Stomach (tissue), 9 donors: ENCODE results near the gene ADAM8. TPM values are rescaled to one million over a fixed set of nuclear protein-coding genes. Genes with fewer than 3 reads are reported as not detected.
"Not testable (repeated sequence)": the region's sequence is repeated elsewhere in the genome, so short reads cannot be mapped to it uniquely, and the experiment has no call there.

Experiments used
- DNase-seq, 2 donors: peaks; one replicate each; pipeline versions ENCODE4 v3.0.0 to v3.0.0-alpha.2; 2013 to 2019
- H3K27ac ChIP-seq, 5 donors: fragments of 200-600 bp in 4 of 5; sonication (generic) in 4 of 5; one replicate each; pipeline ENCODE4 v1.5.1; 2013 to 2019; ENCODE audit warnings: mild to moderate bottlenecking in 1 of 5, moderate library complexity in 1 of 5
- H3K27me3 ChIP-seq, 3 donors: fragments of 200-600 bp; sonication (generic); one replicate each; pipeline ENCODE4 v1.5.1; 2017 to 2019; ENCODE audit warnings: mixed run types in 1 of 3
- H3K36me3 ChIP-seq, 4 donors: fragments of 200-600 bp; sonication (generic); 1 replicate in 3 of 4; 2 replicates in 1 of 4; pipeline ENCODE4 v1.5.1; 2016 to 2019
- H3K4me1 ChIP-seq, 4 donors: fragments of 200-600 bp; sonication (generic); one replicate each; pipeline ENCODE4 v1.5.1; 2016 to 2019
- H3K4me3 ChIP-seq, 4 donors: fragments of 200-600 bp; sonication (generic) in 3 of 4; one replicate each; pipeline ENCODE4 v1.5.1; 2016 to 2019; ENCODE audit warnings: mild to moderate bottlenecking in 1 of 4
- H3K9me3 ChIP-seq, 4 donors: fragments of 200-600 bp; sonication (generic); one replicate each; pipeline ENCODE4 v1.5.1; 2016 to 2019
- EP300 ChIP-seq: sonication (generic); formaldehyde crosslinking; IDR thresholded peaks from one replicate; pipeline ENCODE4 v1.6.1; 2017; ENCODE audit warnings: antibody characterized with exemption
- POLR2A ChIP-seq, 4 donors: fragments of 450-650 bp; IDR thresholded peaks; one replicate each; pipeline ENCODE4 v1.6.1; 2016; ENCODE audit warnings: antibody characterized with exemption in 4 of 4, control low read depth in 2 of 4, mild to moderate bottlenecking in 1 of 4, moderate library complexity in 1 of 4
- POLR2AphosphoS5 ChIP-seq, 3 donors: sonication (generic); formaldehyde crosslinking; IDR thresholded peaks; one replicate each; pipeline ENCODE4 v1.6.1; 2016; ENCODE audit warnings: antibody characterized with exemption in 3 of 3
- WGBS, 5 donors: extraction: QIAGEN DNeasy Blood & Tissue Kit in 3 of 5; methylation state at CpG; one replicate each; pipeline versions ENCODE4 v1.1.5 to v1.1.7; 2013 to 2018; 5-methylcytosine and 5-hydroxymethylcytosine counted together
- intact Hi-C: fragments of 100-400 bp; cut with DNase I; formaldehyde crosslinking; loops from one replicate; pipeline ENCODE4 v1.15.1; 2023; ENCODE audit warnings: low total_unique reads
- polyA plus RNA-seq, 3 donors: library from polyadenylated mRNA; stranded (reverse); fragments of 200-250 nt; gene quantifications; one replicate each; pipeline ENCODE4 v1.2.3, GENCODE V29; 2013
- total RNA-seq, 5 donors: library from RNA; depleted of rRNA; stranded (reverse); fragments of >200 nt; gene quantifications; one replicate each; pipeline versions ENCODE4 v1.1.0 to v1.2.3, GENCODE V29; 2014 to 2016
- TF ChIP-seq, protein P1 (sequence below), 7 experiments: fragments of 450-650 bp in 4 of 7; fragments of 200-600 bp in 3 of 7; sonication (generic) in 3 of 7; IDR thresholded peaks; one replicate each; pipeline ENCODE4 v1.5.1; 2016 to 2019; ENCODE audit warnings: antibody characterized with exemption in 7 of 7, control low read depth in 2 of 7, mild to moderate bottlenecking in 1 of 7
- donor health status: healthy with polysubstance abuse.
- donor health status: Bipolar disorder and iron deficiency.
- donor health status: healthy.

The ADAM8 gene
- total and polyA plus RNA-seq, 8 donors, result 1.8 to 50.8 (median 4.4) TPM; not detected in 1

GRCh38 chr10:133268532-133268931 lies 8.1 kb downstream of the ADAM8 start:
- peaks cover 3 to 68% (median 47%) of the 10 kb centered on the region in 4 donors for H3K36me3 ChIP-seq
- TF ChIP-seq EP300 (no peak), POLR2AphosphoS5 (IDR thresholded peaks at IDR 0.05) (no peak)
- TF ChIP-seq, protein P1, sequence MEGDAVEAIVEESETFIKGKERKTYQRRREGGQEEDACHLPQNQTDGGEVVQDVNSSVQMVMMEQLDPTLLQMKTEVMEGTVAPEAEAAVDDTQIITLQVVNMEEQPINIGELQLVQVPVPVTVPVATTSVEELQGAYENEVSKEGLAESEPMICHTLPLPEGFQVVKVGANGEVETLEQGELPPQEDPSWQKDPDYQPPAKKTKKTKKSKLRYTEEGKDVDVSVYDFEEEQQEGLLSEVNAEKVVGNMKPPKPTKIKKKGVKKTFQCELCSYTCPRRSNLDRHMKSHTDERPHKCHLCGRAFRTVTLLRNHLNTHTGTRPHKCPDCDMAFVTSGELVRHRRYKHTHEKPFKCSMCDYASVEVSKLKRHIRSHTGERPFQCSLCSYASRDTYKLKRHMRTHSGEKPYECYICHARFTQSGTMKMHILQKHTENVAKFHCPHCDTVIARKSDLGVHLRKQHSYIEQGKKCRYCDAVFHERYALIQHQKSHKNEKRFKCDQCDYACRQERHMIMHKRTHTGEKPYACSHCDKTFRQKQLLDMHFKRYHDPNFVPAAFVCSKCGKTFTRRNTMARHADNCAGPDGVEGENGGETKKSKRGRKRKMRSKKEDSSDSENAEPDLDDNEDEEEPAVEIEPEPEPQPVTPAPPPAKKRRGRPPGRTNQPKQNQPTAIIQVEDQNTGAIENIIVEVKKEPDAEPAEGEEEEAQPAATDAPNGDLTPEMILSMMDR (IDR thresholded peaks at IDR 0.05), result no peak

GRCh38 chr10:133267829-133268228 lies 8.8 kb downstream of the ADAM8 start:
- Histone ChIP-seq H3K27me3 (no peaks in the 10 kb centered on the region), H3K27ac (no peak overlapping the region), H3K4me3 (no peak overlapping the region), H3K4me1 (peaks cover 0 to 23% (median 11%) of the 10 kb centered on the region in 4 donors), H3K36me3 (peaks cover 3 to 61% (median 41%) of the 10 kb centered on the region in 4 donors), H3K9me3 (no peaks in the 10 kb centered on the region)
- 87 to 92% (median 89%) methylated on average over 19 to 22 of the region's 22 CpGs for WGBS, 5 donors
- DNase-seq, result no peak
- TF ChIP-seq POLR2AphosphoS5 (IDR thresholded peaks at IDR 0.05) (no peak), POLR2A (IDR thresholded peaks at IDR 0.05) (no peak), EP300 (no peak)
- TF ChIP-seq, protein P1 (IDR thresholded peaks at IDR 0.05), result no peak
- intact Hi-C loops, result no loop called here

More at GRCh38 chr10:133268532-133268931, 8.1 kb downstream of the ADAM8 start:
- WGBS, 5 donors, result 90 to 95% (median 94%) methylated on average over 12 to 22 of the region's 22 CpGs
- Histone ChIP-seq H3K9me3 (no peaks in the 10 kb centered on the region), H3K4me1 (peaks cover 0 to 19% (median 7%) of the 10 kb centered on the region in 4 donors), H3K27me3 (peaks cover 0 to under 1% (median 0%) of the 10 kb centered on the region in 3 donors), H3K27ac (no peak overlapping the region), H3K4me3 (no peak overlapping the region)
- no peak for DNase-seq
- intact Hi-C loops, result no loop called here

DNA sequence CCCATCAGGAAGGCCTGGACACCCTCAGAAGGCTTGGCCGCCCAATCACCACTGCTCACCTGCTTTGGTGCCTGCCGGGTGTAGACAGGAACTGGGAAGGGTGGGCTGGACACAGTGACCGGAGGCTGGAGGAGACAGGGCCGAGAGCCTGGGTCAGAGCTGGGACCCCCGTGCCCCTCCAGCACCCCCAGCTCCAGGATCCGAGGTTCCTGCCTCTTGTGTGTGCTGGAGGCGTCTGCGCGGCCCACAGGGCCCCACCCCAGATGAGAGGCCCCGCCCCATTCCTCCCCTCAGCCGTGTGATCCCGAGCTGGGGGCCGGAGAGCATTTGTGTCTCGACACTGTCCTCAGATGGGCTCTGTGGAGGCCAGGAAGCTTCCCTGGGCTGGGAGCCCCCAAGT lies 9.4 kb downstream of the ADAM8 start:
- Histone ChIP-seq H3K27me3 (no peaks in the 10 kb centered on the region), H3K36me3 (peaks cover 3 to 56% (median 37%) of the 10 kb centered on the region in 4 donors), H3K4me3 (no peak overlapping the region), H3K9me3 (no peaks in the 10 kb centered on the region), H3K4me1 (peaks cover 3 to 29% (median 16%) of the 10 kb centered on the region in 4 donors), H3K27ac (no peak overlapping the region)
- no peak for DNase-seq
- intact Hi-C loops, result no loop called here
- 77 to 90% (median 89%) methylated on average over 3 to 14 of the region's 14 CpGs for WGBS, 5 donors
- TF ChIP-seq POLR2A (IDR thresholded peaks at IDR 0.05), result no peak

GRCh38 chr10:133266056-133266795 lies 10.4 kb downstream of the ADAM8 start:
- H3K36me3 ChIP-seq, result peaks cover 3 to 47% (median 31%) of the 10 kb centered on the region in 4 donors
- peaks cover 7 to 34% (median 22%) of the 10 kb centered on the region in 4 donors for H3K4me1 ChIP-seq
- no peaks in the 10 kb centered on the region for H3K9me3 ChIP-seq
- H3K27me3 ChIP-seq, result no peaks in the 10 kb centered on the region
- H3K4me3 ChIP-seq, result no peak overlapping the region
- TF ChIP-seq POLR2AphosphoS5 (IDR thresholded peaks at IDR 0.05) (no peak), POLR2A (IDR thresholded peaks at IDR 0.05) (no peak), EP300 (no peak)
- TF ChIP-seq, protein P1 (IDR thresholded peaks at IDR 0.05), result no peak
- DNase-seq, result no peak
- no peak overlapping the region for H3K27ac ChIP-seq
- 90 to 92% (median 91%) methylated on average over 20 to 21 of the region's 21 CpGs for WGBS, 5 donors
- intact Hi-C loops, result no loop called here

- intact Hi-C loops, DNase-seq, H3K4me3 ChIP-seq, H3K9me3 ChIP-seq, H3K27me3 ChIP-seq, H3K27ac ChIP-seq: not testable (repeated sequence)
- peaks cover 0 to 35% (median 19%) of the 10 kb centered on the region in 4 donors for H3K36me3 ChIP-seq
- H3K4me1 ChIP-seq, result peaks cover 19 to 45% (median 33%) of the 10 kb centered on the region in 4 donors
- WGBS, 5 donors, result 46 to 68% (median 58%) methylated on average over 9 to 10 of the region's 10 CpGs
Observed at GRCh38 chr10:133265052-133265451, 11.6 kb downstream of the ADAM8 start.
